Stimulated activated CD4-positive, alpha-beta T cell treated with anti-CD3 and anti-CD28 coated beads, Interleukin-1b, Interleukin-23, amount 100 ng/mL, for 1 hour (primary cell): ENCODE data around the gene ST6GALNAC3.
"Not testable (repeated sequence)": the region's sequence is repeated elsewhere in the genome, so short reads cannot be mapped to it uniquely, and the experiment has no call there.

Experiments used
- DNase-seq, 2 donors: peaks; one replicate each; pipeline ENCODE4 v3.0.0-alpha.2; 2020; ENCODE audit warnings: low read depth in 2 of 2

ST6GALNAC3 gene

GRCh38 chr1:76635784-76636183, 561.2 kb downstream of the ST6GALNAC3 start:
- DNase-seq = no peak

DNA sequence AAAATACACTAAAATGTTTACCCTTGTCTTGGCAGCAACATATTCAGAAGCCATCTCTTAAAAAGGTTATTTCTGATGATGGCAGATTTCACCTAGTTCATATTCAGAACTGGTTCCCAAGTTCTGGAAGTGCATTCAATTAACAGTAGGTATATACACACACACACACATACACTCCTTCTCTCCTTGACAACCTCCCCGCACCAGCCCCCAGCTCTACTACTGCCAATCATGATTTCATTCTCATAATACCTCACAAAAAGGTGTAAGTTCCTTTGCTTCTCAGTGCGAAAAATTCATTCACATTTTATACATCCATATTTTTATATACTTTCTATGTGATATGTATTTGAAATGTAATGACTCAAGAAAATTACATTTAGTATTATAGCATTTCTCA, 564.6 kb downstream of the ST6GALNAC3 start:
- DNase-seq = no peak

DNA sequence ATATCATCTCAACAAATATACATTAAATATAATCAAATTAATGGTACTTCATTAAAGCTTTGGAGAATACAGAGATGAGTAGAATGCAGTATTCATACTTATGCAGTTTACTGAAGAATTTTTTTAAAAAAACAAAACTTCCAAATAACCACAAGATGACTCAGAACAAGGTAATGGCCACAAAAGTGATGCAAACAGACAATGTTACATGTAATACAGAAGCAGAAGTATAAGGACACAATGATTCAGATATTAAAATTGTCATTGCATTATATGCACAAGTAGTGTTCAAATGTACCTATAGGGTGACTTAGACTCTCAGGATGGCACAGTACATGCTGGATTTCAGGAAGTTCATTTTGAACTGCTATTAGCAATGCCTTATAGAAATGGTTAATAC, 565.5 kb downstream of the ST6GALNAC3 start:
- DNase-seq = no peak

DNA sequence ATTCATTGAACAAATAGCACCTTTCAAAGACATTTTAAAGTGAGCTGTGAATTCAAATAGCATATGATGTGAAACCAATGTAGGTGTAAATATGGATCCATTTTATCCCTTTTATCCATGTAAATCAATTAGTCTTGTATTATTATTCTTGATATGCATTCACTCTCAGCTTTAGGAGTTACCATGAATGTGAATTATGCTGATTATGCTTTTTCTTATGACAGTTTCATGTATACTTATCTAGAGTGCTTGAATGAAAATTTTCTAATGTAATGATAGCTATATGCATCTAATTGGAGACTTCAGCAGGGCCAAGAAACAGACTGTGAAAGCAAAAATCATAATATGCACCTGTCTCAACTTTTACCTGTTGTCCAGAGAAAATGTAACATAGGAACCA, 566.2 kb downstream of the ST6GALNAC3 start:
- DNase-seq = no peak

DNA sequence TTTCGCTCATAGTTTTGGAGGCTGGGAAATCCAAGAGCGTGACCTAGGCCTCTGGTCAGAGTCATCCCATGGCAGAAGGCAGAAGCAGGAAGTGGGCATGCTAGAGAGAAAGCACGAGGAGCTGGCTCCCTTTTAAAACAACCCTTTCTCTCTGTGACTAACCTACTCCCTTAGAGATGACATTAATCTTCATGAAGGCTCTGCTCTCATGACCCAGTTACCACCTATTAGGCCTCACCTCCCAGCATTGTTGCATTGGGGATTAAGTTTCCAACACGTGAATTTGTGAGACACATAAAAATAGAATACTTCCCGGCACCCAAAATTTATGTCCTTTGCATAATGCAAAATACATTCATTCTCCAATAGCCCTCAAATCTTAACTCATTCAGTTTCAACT, 569.6 kb downstream of the ST6GALNAC3 start:
- DNase-seq = no peak

DNA sequence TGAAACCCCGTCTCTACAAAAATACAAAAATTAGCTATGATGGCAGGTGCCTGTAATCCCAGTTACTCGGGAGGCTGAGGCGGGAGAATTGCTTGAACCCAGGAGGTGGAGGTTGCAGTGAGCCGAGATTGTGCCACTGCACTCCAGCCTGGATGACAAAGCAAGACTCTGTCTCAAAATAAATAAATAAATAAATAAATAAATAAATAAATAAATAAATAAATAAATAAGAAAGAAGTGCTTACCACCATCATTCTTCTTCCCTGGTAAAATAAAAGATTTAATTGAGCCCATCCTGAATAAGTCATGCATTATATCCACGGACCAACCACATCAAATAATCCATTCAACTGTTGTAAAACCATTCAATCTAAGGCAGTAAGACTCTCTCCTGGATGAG, 578.3 kb downstream of the ST6GALNAC3 start:
- DNase-seq = not testable (repeated sequence)

- DNase-seq = no peak
Observed at GRCh38 chr1:76657623-76658022, 583.1 kb downstream of the ST6GALNAC3 start.

DNA sequence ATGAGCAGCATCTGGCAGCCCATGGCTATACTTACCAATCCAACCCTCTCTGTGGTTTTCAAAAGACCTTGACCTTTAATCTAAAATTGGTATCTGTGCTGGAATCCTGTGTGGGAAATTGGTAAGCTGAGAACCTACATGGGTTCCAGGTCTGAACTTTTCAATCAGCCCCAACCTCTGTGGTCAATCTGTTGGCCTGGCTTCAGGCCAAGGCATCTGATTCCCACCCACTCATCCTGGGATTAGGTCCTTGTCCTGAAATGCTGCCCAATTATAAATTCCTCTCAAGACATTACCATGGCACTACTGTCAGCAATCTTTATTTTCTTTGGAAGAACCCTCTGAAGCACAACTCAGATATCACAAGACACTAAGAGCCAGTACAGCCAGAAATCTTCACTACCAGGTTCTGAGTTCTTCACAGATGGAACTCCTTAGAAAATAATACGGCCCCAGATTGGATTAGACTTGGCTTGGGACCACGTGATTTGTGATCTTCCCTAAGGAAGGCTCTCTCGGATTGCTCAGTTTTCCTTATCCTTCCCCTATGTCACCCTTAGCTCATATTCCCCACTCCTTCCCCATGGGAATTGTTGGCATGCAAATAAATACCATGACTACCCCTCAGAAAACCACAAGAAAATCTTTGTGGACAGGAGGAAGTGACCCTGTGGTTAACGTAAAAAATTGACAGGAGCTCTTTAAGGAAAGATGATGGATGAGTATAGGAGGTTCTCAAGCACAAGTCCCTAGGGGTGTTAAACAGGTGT, 584.8 kb downstream of the ST6GALNAC3 start:
- DNase-seq = no peak

DNA sequence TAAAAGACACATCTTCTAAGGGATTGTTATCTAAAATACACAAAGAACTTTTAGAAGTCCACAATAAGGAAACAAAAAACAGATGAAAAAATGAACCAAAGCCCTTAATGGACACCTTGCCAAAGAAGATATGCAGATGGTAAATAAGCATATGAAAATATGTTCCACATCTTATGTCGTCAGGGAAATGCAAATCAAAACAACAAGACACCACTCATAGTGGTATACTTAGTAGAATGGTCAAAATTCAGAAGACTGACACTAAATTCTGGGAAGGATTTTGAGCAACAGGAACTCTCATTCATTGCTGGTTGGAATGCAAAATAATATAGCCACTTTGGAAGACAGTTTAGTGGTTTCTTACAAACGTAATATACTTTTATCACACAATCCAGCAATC, 587.0 kb downstream of the ST6GALNAC3 start:
- no peak for DNase-seq

GRCh38 chr1:76666499-76666898, 592.0 kb downstream of the ST6GALNAC3 start:
- no peak for DNase-seq

DNA sequence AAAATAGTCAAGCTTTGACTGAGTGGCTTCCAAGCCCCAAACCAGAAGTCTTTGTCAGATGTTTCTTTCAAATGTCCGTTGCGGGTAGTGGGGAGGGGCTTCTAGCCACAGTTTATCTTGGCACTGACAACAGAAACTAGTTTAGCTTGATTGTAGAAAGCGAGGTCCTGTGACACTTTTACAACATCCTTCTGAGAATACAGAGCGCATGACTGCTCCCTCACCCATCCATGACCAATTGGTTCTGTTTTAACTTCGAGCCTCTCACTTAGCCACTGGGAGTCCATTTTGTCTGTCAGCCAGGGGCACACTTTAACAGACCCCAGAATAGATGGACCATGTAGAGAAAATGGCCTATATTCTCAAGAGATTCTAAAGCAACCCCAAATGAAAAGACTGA, 593.5 kb downstream of the ST6GALNAC3 start:
- DNase-seq = no peak

DNA sequence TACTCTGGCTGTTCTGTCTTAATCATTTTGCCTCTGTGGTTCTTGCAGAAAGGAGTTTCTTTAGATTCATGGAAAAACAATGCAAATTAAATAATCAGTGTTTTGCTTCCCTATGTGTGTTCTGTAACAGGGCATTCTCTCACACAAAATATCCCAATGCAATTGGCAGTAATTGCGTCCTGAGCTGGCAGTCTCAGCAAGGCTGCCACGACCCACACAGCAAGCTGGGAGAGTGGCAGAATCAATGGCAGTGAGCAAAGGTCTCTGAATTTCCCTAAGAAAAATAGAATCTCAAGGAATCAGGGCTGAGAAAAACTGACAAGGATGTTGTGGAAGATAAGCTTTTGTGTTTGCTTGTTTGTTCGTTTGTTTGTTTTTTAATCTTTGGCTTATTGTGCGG, 594.6 kb downstream of the ST6GALNAC3 start:
- no peak for DNase-seq

- no peak for DNase-seq
Observed at GRCh38 chr1:76669624-76670315, 595.2 kb downstream of the ST6GALNAC3 start.

DNA sequence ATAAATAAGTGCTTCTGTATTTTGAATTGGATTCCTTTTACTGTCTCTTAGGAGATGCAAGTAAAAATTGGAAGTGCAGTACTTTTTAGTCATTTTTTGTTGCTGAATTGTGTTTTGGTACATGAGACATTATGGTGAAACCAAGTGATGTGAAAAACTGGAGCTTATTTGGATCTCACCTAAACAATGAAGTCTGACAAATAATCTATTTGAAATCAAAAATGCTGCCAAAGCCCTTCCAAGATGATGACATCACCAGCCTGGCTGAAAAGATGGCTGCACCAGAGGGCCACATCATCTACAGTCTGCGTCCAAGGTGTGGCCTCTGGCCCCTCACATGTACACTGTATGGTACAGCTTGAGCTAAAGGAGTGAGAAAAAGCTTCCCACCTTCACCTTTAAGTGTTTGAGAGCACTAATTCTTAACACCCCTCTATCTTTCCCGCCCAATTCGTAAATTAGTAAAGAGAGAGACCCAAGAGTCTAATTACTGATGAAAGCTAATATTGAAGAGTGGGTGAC, 600.2 kb downstream of the ST6GALNAC3 start:
- no peak for DNase-seq

GRCh38 chr1:76677416-76678405, 603.2 kb downstream of the ST6GALNAC3 start:
- DNase-seq = no peak

DNA sequence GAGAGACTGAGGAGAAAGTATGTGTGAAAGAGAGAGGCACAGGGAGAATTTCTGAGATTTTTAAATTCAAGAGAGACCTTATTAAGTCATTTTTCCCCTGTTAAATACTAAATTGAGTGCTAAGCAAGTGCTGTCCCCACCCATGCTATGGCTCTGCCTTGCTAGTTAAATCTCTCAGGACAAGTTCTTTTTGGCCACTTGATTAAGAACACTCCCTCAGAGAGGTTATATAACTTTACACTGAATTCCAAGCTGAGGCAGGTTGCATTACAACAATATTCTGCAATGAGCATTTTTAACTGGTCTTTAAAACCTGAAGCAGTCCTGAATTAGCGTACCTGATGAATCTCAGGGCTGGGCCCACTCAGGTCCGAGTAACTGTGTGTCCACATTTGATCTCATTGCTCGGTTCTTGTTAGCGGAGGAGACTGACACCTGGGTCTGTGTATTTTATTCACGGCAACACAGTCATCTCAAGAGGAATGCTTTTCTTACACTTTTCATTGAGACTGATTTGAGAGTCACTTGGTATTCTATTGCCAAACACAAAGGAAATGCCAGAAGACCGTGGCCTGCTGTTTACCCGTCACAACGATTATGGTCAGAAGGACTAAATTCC, 605.1 kb downstream of the ST6GALNAC3 start:
- no peak for DNase-seq

- no peak for DNase-seq
Observed at GRCh38 chr1:76680651-76681050, 606.1 kb downstream of the ST6GALNAC3 start.

- DNase-seq = no peak
Observed at GRCh38 chr1:76682138-76682537, 607.6 kb downstream of the ST6GALNAC3 start.
